SK-N-SH (cell line): Measurements from ENCODE around the gene EDA.

Experiments
- CTCF ChIP-seq: fragments of 200-600 bp; sonication (generic); IDR thresholded peaks from 2 replicates; pipeline ENCODE4 v1.6.1; 2017; ENCODE audit warnings: antibody characterized with exemption, mild to moderate bottlenecking, moderate library complexity
- POLR2AphosphoS5 ChIP-seq: IDR thresholded peaks from 2 replicates; pipeline ENCODE4 v1.6.1; 2012; ENCODE audit warnings: low read depth, low read length
- RAD21 ChIP-seq: IDR thresholded peaks from 2 replicates; pipeline ENCODE4 v1.6.1; 2012; ENCODE audit warnings: mild to moderate bottlenecking, low read length
- REST ChIP-seq: IDR thresholded peaks from 2 replicates; pipeline ENCODE4 v1.6.1; 2012; ENCODE audit warnings: mild to moderate bottlenecking, low read depth, low read length, moderate library complexity

- TF ChIP-seq POLR2AphosphoS5 (no peak), REST (no peak), CTCF (no peak), RAD21 (no peak)
These were observed 434.0 kb downstream of the EDA start, which contains the start of gene AWAT2 for GRCh38 chrX:70049925-70050324.
